ENCODE measurements around the gene PLEKHD1.

DNA sequence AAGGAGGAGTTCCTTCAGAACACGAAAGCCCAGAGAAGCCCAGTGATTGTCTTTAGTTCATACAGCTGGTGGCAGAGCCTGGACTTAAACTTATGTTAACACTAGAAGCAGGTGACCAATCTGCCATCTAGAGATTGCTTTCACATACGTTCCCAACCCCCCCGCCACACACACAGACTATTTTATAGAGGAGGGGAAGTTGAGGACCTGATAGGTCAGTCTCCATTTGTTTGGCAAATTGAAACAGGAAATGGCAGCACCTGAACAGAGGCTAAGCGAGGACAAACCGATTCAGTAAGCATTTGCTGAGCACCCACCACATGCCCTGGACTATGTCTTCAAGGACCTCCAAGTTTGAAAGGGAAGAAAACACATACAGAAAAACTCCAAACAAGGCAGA lies 4.8 kb upstream of the PLEKHD1 start:
- TF ChIP-seq POLR2A (IDR thresholded peaks at IDR 0.05; ENCODE audit: low read length) (no peak), GATA1 (IDR thresholded peaks at IDR 0.05; ENCODE audit: low read depth, low read length) (no peak)

Data from erythroblast (primary cell).